Activated CD8-positive, alpha-beta T cell treated with anti-CD3 and anti-CD28 coated beads for 36 hours (primary cell): ENCODE data around the gene ATG2A. TPM values are rescaled to one million over a fixed set of nuclear protein-coding genes. Genes with fewer than 3 reads are reported as not detected.

ENCODE experiments used
- ATAC-seq: fragments of 200-7000 bp; cut with Tn5 transposase; one replicate; pipeline ENCODE4 v1.10.0; 2021; ENCODE audit warnings: mild to moderate bottlenecking, moderate library complexity
- CTCF ChIA-PET: fragments of 350-600 bp; sonication (Branson Sonifier 250); formaldehyde crosslinking; loops from one replicate; lab custom pipeline; 2021; ENCODE audit warnings: antibody characterized with exemption; lab: Charles Lee
- POLR2A ChIA-PET: fragments of 350-600 bp; sonication (Branson Sonifier 250); formaldehyde crosslinking; loops from one replicate; lab custom pipeline; 2021; ENCODE audit warnings: antibody characterized with exemption; lab: Charles Lee
- DNase-seq: peaks from one replicate; pipeline ENCODE4 v3.0.0-alpha.2; 2020
- H3K27ac Mint-ChIP-seq: one replicate; pipeline ENCODE4 v1.8.0; 2021; ENCODE audit warnings: mild to moderate bottlenecking, mixed read lengths
- H3K27me3 Mint-ChIP-seq: one replicate; pipeline ENCODE4 v1.8.0; 2021; ENCODE audit warnings: mixed read lengths
- H3K36me3 Mint-ChIP-seq: one replicate; pipeline ENCODE4 v1.8.0; 2021; ENCODE audit warnings: low read depth, mixed read lengths
- H3K4me1 Mint-ChIP-seq: one replicate; pipeline ENCODE4 v1.8.0; 2021; ENCODE audit warnings: low read depth, mixed read lengths
- H3K4me3 Mint-ChIP-seq: one replicate; pipeline ENCODE4 v1.8.0; 2021; ENCODE audit warnings: mild to moderate bottlenecking, moderate library complexity, mixed read lengths
- H3K9me3 Mint-ChIP-seq: one replicate; pipeline ENCODE4 v1.8.0; 2021; ENCODE audit warnings: mixed read lengths
- intact Hi-C: fragments of 100-400 bp; cut with micrococcal nuclease; formaldehyde crosslinking; loops from one replicate; pipeline ENCODE4 v1.10.0; 2022
- total RNA-seq, 2 experiments: library from RNA; stranded (reverse); gene quantifications; one replicate each; pipeline ENCODE4 v1.2.3, GENCODE V29; 2021
- TF ChIP-seq, protein P1 (sequence below): fragments of 200-600 bp; IDR thresholded peaks from one replicate; pipeline ENCODE4 v1.8.0; 2022; ENCODE audit warnings: antibody characterized with exemption, mild to moderate bottlenecking

ATG2A gene
- total RNA-seq, 2 experiments from 2014 or later: 17.1 to 17.5 TPM

DNA sequence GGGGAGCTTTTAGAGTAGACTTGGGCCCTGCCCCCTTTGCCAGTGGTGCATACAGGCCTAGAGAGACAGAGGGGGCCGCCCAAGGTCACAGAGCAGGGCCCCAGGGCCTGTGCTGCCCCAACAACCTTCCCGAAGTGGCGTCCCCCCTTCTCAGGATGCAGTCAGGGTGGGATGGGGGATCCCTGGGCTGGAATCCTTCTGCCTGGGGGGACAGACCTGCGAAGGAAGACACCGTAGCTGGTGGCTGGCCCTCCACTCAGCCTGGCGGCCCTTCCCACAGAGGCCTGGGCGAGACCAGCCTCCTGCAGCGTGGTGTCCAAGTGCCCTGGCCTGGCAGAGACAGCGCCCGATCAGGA lies 24.2 kb downstream of the ATG2A start:
- Mint-ChIP-seq H3K9me3 (no peaks in the 10 kb centered on the region), H3K36me3 (peaks cover 4% of the 10 kb centered on the region), H3K27me3 (no peaks in the 10 kb centered on the region), H3K4me1 (peaks cover 5% of the 10 kb centered on the region), H3K27ac (no peak overlapping the region), H3K4me3 (no peak overlapping the region)
- DNase-seq: no peak
- TF ChIP-seq, protein P1, sequence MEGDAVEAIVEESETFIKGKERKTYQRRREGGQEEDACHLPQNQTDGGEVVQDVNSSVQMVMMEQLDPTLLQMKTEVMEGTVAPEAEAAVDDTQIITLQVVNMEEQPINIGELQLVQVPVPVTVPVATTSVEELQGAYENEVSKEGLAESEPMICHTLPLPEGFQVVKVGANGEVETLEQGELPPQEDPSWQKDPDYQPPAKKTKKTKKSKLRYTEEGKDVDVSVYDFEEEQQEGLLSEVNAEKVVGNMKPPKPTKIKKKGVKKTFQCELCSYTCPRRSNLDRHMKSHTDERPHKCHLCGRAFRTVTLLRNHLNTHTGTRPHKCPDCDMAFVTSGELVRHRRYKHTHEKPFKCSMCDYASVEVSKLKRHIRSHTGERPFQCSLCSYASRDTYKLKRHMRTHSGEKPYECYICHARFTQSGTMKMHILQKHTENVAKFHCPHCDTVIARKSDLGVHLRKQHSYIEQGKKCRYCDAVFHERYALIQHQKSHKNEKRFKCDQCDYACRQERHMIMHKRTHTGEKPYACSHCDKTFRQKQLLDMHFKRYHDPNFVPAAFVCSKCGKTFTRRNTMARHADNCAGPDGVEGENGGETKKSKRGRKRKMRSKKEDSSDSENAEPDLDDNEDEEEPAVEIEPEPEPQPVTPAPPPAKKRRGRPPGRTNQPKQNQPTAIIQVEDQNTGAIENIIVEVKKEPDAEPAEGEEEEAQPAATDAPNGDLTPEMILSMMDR: no peak
- CTCF ChIA-PET: interaction anchor here (1.4 to 29.9 kb wide), 3 partner anchors 14 to 36 kb away, joined by 5 to 1168 read pairs (median 8); partner anchors contain the start of gene CDC42BPG
- POLR2A ChIA-PET: interaction anchor here (0.8 to 1.3 kb wide), 5 partner anchors 14 to 46 kb away, joined by 3 to 5 read pairs (median 3); partner anchors contain the start of gene EHD1
- no peak for ATAC-seq
- intact Hi-C loops: no loop called here

DNA sequence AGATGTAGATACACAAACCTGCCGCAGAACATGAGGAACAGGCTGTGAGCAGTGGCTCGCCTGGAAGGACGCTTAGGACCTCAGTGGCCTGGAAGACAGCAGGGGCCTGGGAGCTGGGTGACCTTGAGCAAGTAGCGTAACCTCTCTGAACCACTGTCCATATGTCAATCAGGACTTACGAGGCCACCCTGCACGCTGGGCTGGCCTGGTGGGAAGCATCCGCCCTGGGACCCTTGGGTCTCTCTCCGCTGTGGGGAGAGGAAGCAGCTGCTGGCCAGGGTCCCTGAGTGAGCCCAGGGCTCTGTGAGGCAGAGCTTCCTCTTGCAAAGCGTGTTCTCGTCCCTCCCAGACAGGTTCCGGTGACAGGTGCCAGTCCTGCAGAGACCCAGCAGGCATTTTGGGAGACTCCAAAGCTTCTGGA lies 24.6 kb downstream of the ATG2A start:
- peaks cover 4% of the 10 kb centered on the region for H3K36me3 Mint-ChIP-seq

DNA sequence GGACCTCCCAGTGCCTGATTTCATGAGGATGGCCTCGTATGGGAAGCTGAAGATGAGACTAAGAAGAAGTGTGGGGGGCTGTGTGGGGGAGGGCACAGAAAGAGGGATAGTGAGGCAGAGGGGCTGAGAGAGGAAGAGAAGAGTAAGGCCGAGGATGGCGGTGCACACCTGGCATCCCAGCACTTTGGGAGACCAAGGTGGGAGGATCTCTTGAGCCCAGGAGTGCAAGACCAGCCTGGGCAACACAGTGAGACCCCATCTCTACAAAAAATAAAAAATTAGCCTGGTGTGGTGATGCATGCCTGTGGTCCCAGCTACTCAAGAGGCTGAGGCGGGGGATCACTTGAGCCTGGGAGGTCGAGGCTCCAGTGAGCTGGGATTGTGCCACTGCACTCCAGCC lies 25.1 kb downstream of the ATG2A start:
- Mint-ChIP-seq H3K27ac (no peak overlapping the region), H3K4me1 (peaks cover 10% of the 10 kb centered on the region), H3K4me3 (no peak overlapping the region), H3K27me3 (no peaks in the 10 kb centered on the region), H3K36me3 (no peaks in the 10 kb centered on the region), H3K9me3 (no peaks in the 10 kb centered on the region)
- ChIA-PET CTCF (interaction anchor here (1.1 to 29.9 kb wide), 4 partner anchors 14 to 35 kb away, joined by 3 to 1168 read pairs (median 4); partner anchors contain the start of genes CDC42BPG and PPP2R5B), POLR2A (interaction anchor here (0.6 to 1.3 kb wide), 3 partner anchors 13 to 44 kb away, joined by 3 to 5 read pairs (median 3); partner anchors contain the start of gene EHD1)
- TF ChIP-seq, protein P1: no peak
- no peak for DNase-seq
- intact Hi-C loops: no loop called here
- ATAC-seq: no peak

More for the DNA sequence above, 24.6 kb downstream of the ATG2A start:
- TF ChIP-seq, protein P1: no peak
- no peaks in the 10 kb centered on the region for H3K9me3 Mint-ChIP-seq
- ChIA-PET CTCF (interaction anchor here (1.1 to 29.9 kb wide), 4 partner anchors 14 to 36 kb away, joined by 3 to 1168 read pairs (median 6); partner anchors contain the start of genes CDC42BPG and PPP2R5B), POLR2A (interaction anchor here (0.8 to 1.3 kb wide), 4 partner anchors 13 to 44 kb away, joined by 3 to 5 read pairs (median 3); partner anchors contain the start of gene EHD1)
- intact Hi-C loops: no loop called here
- DNase-seq (no peak), ATAC-seq (no peak)
- no peak overlapping the region for H3K4me3 Mint-ChIP-seq
- H3K4me1 Mint-ChIP-seq: peaks cover 7% of the 10 kb centered on the region
- no peaks in the 10 kb centered on the region for H3K27me3 Mint-ChIP-seq
- H3K27ac Mint-ChIP-seq: no peak overlapping the region

DNA sequence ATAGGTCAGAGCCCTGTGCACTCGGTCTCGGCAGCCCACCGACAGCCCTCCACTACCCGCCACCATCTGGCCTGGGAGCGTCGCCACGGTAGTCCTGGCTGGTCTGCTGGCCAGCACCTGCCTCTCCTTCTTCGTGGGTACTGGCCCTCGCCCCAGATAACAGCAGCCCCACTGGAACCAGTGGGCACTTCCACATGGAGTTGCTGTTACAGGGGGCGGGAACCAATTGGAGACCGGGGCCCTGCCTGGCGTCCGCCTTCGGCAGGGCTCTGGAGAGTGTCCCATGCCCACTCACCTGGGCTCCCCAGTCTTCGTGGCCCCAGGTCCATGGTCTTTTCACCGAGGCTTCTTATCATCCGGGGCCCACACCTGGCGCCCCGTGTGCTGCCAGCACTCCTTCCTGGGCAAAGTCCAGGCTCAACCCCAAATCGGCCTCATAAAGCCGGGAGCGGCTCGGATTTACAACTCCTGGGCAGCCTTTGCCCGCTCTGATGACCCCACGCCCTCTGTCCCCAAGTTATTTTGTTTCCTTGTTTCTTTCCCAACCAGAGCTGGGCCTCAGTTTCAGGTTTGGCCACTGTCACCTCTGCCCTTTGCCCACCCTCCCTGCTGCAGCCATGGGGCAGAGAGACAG lies 25.7 kb downstream of the ATG2A start:
- no peak overlapping the region for H3K27ac Mint-ChIP-seq
- intact Hi-C loops: no loop called here
- DNase-seq (no peak), ATAC-seq (no peak)
- H3K4me3 Mint-ChIP-seq: no peak overlapping the region
- TF ChIP-seq, protein P1: no peak
- POLR2A ChIA-PET: interaction anchor here (0.6 to 1.0 kb wide), 2 partner anchors 14 to 31 kb away, joined by 3 read pairs; no protein-coding TSS in a partner anchor
- H3K27me3 Mint-ChIP-seq: no peaks in the 10 kb centered on the region
- H3K4me1 Mint-ChIP-seq: peaks cover 10% of the 10 kb centered on the region
- H3K36me3 Mint-ChIP-seq: no peaks in the 10 kb centered on the region
- CTCF ChIA-PET: interaction anchor here (1.1 to 29.9 kb wide), 4 partner anchors 10 to 35 kb away, joined by 3 to 1168 read pairs (median 4); partner anchors contain the start of genes CDC42BPG and PPP2R5B
- H3K9me3 Mint-ChIP-seq: no peaks in the 10 kb centered on the region

DNA sequence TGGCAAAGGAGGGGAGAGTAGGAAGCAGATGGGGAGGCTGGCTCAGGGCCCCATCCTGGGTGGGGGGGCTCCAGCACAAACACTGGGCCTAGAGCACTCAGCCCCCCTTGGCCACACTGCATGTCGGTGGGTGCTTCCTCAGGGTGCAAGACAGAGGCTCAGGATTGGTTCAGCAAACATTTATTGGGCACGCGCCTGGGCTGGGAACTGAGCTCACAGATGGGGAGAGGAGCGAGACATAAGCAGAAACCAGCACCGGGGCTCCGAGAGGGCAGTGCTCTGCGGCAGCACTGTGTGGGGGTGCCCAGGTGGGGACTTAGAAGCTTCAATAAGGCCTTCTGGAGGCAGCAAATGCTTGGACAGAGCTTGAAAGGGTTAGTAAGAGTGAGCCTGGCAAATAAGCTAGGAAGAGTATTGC lies 26.5 kb downstream of the ATG2A start:
- no peaks in the 10 kb centered on the region for H3K9me3 Mint-ChIP-seq
- TF ChIP-seq, protein P1: no peak
- no peak overlapping the region for H3K4me3 Mint-ChIP-seq
- intact Hi-C loops: no loop called here
- peaks cover 17% of the 10 kb centered on the region for H3K4me1 Mint-ChIP-seq
- no peak for ATAC-seq
- POLR2A ChIA-PET: interaction anchor here (1.0 kb wide), 1 partner anchor 31 kb away, joined by 3 read pairs; no protein-coding TSS in a partner anchor
- no peaks in the 10 kb centered on the region for H3K27me3 Mint-ChIP-seq
- H3K27ac Mint-ChIP-seq: peak overlapping the region; percentile 25
- no peak for DNase-seq
- no peaks in the 10 kb centered on the region for H3K36me3 Mint-ChIP-seq
- CTCF ChIA-PET: interaction anchor here (1.1 to 29.9 kb wide), 4 partner anchors 9 to 34 kb away, joined by 3 to 1168 read pairs (median 4); partner anchors contain the start of gene CDC42BPG
